NCI-H345 treated with DMSO at 0.1 percent for 48 hours (cell line): ENCODE measurements around the gene DNAH7.
"Not testable (repeated sequence)": the region's sequence is repeated elsewhere in the genome, so short reads cannot be mapped to it uniquely, and the experiment has no call there.

Experiments
- DNase-seq: peaks from one replicate; lab custom pipeline; 2025; ENCODE audit not compliant: unreplicated experiment; lab: John Stamatoyannopoulos, UW

DNAH7 gene

GRCh38 chr2:196068271-196069209, at the start of gene DNAH7:
TSS of gene DNAH7 (minus strand) at chr2:196068837. CDS start at chr2:196068711, 126 bp downstream.
- peak; percentile 77 for DNase-seq

- DNase-seq, result no peak
These were observed 48.6 kb upstream of the DNAH7 start for GRCh38 chr2:196117214-196117705.

GRCh38 chr2:196113061-196113974, 44.7 kb upstream of the DNAH7 start:
- no peak for DNase-seq

GRCh38 chr2:196112418-196113034, 43.9 kb upstream of the DNAH7 start:
- DNase-seq, result no peak

GRCh38 chr2:196108604-196109003, 40.0 kb upstream of the DNAH7 start:
- no peak for DNase-seq

GRCh38 chr2:196105951-196106350, 37.3 kb upstream of the DNAH7 start:
- DNase-seq, result no peak

- DNase-seq, result no peak
These were observed 35.4 kb upstream of the DNAH7 start for GRCh38 chr2:196104066-196104465.

- DNase-seq, result no peak
These were observed 35.0 kb upstream of the DNAH7 start for GRCh38 chr2:196103626-196104025.

- no peak for DNase-seq
These were observed 32.8 kb upstream of the DNAH7 start for GRCh38 chr2:196101325-196101991.

- DNase-seq, result no peak
These were observed 31.3 kb upstream of the DNAH7 start for GRCh38 chr2:196099916-196100315.

- DNase-seq, result no peak
These were observed 29.4 kb upstream of the DNAH7 start for GRCh38 chr2:196097864-196098660.

- DNase-seq, result no peak
These were observed 28.5 kb upstream of the DNAH7 start for GRCh38 chr2:196096982-196097745.

- no peak for DNase-seq
These were observed 27.6 kb upstream of the DNAH7 start for GRCh38 chr2:196096264-196096663.

- not testable (repeated sequence) for DNase-seq
These were observed 20.8 kb upstream of the DNAH7 start for GRCh38 chr2:196089448-196089847.

- peak; percentile 62 for DNase-seq
These were observed 19.6 kb upstream of the DNAH7 start for GRCh38 chr2:196088203-196088602.

- DNase-seq, result no peak
These were observed 18.1 kb upstream of the DNAH7 start for GRCh38 chr2:196086517-196087368.

- no peak for DNase-seq
These were observed 15.0 kb upstream of the DNAH7 start for GRCh38 chr2:196083601-196084000.

GRCh38 chr2:196080526-196080925, 11.9 kb upstream of the DNAH7 start:
- DNase-seq, result no peak
